Measurements from ENCODE around the gene HEY2. TPM values are rescaled to one million over a fixed set of nuclear protein-coding genes. Genes with fewer than 3 reads are reported as not detected.

Gene HEY2
- total and polyA plus RNA-seq, 2 donors (not counting 3 experiments of a cell fraction or from before 2014, with no cell fraction given) = 0.07 TPM; not detected in 1

GRCh38 chr6:125746019-125746414 is 3.4 kb upstream of the HEY2 start:
- no peak overlapping the region for H3K4me2 ChIP-seq (ENCODE audit: insufficient read depth, low read length)
- dilution Hi-C loops (cut with MboI; ENCODE audit: extremely low pct_ligation_motif_present, low sequenced_read_pairs) (no loop called here), intact Hi-C loops (cut with micrococcal nuclease) (loop anchor here (5.0 kb wide), 2 partner anchors 234 to 874 kb away; no protein-coding TSS in a partner anchor)
- no peak overlapping the region for H3K4me3 ChIP-seq (replicated peaks in 1 of 3; ENCODE audit: insufficient read depth in 1 of 3, low read depth in 1 of 3, low read length in 3 of 3)
- CTCF ChIA-PET = interaction anchor here (0.7 to 1.5 kb wide), 5 partner anchors 8 to 435 kb away, joined by 3 to 11 read pairs (median 4); no protein-coding TSS in a partner anchor
- no peak overlapping the region for H2AFZ ChIP-seq (ENCODE audit: low read depth, low read length)
- BruUV-seq (replicated peaks) = no TSS peak
- H3K4me1 ChIP-seq (ENCODE audit: control insufficient read depth, extremely low read depth, insufficient read depth, low read length) = peaks cover 34% of the 10 kb centered on the region
- H3K27me3 ChIP-seq (ENCODE audit: control insufficient read depth in 2 of 2, insufficient read depth in 2 of 2, low read length in 2 of 2) = peaks cover 57 to 61% of the 10 kb centered on the region in 2 experiments
- H3K9me1 ChIP-seq (replicated peaks; ENCODE audit: control insufficient read depth, extremely low read depth, insufficient read depth, low read length) = no peaks in the 10 kb centered on the region
- H3K36me3 ChIP-seq (ENCODE audit: control insufficient read depth in 2 of 2, extremely low read depth in 1 of 2, insufficient read depth in 2 of 2, low read length in 2 of 2) = no peaks in the 10 kb centered on the region
- H3K79me2 ChIP-seq (ENCODE audit: control insufficient read depth, insufficient read depth, low read length) = no peaks in the 10 kb centered on the region
- no peak for TF ChIP-seq POLR2AphosphoS5 (IDR thresholded peaks at IDR 0.05; ENCODE audit: insufficient read depth, low read depth, low read length)
- no peak for TF ChIP-seq GATA2 (IDR thresholded peaks at IDR 0.05; ENCODE audit: insufficient read depth, insufficient read length, low read depth, low read length)
- no peak for TF ChIP-seq MAX (IDR thresholded peaks at IDR 0.05; ENCODE audit: insufficient read depth, insufficient read length)
- no peak for TF ChIP-seq JUN (IDR thresholded peaks at IDR 0.05; ENCODE audit: borderline replicate concordance, insufficient read depth, insufficient read length, low read depth)
- TF ChIP-seq EZH2 (IDR thresholded peaks at IDR 0.05; ENCODE audit: borderline replicate concordance, low read depth, low read length, severe bottlenecking) = no peak
- TF ChIP-seq POLR2A (IDR thresholded peaks at IDR 0.05; ENCODE audit: low read depth, low read length) = no peak
- TF ChIP-seq FOS (IDR thresholded peaks at IDR 0.05; ENCODE audit: borderline replicate concordance, insufficient read depth, low read length) = no peak
- no peak for TF ChIP-seq CTCF (IDR thresholded peaks at IDR 0.05; ENCODE audit: extremely low read depth in 1 of 2, insufficient read depth in 1 of 2, low read depth in 1 of 2, low read length in 2 of 2)
- no peak for TF ChIP-seq MYC (IDR thresholded peaks at IDR 0.05; ENCODE audit: low read depth, low read length)
- no peaks in the 10 kb centered on the region for H4K20me1 ChIP-seq (replicated peaks; ENCODE audit: control insufficient read depth, extremely low read depth, insufficient read depth, low read length)
- H3K9ac ChIP-seq (replicated peaks; ENCODE audit: extremely low read depth, insufficient read depth, low read length) = no peak overlapping the region
- FAIRE-seq = no peak
- H3K9me3 ChIP-seq (replicated peaks; ENCODE audit: control insufficient read depth, insufficient read depth, low read length) = no peaks in the 10 kb centered on the region
- POLR2A ChIA-PET = no interaction called here
- H3K27ac ChIP-seq (ENCODE audit: insufficient read depth, low read depth, low read length) = no peak overlapping the region
- DNase-seq (ENCODE audit: low read depth, low spot score) = no peak

Measured in endothelial cell of umbilical vein (primary cell).